Inflammatory macrophage treated with lipopolysaccharide for 4 hours (primary cell): ENCODE data around the gene PJVK.
"Not testable (repeated sequence)": the region's sequence is repeated elsewhere in the genome, so short reads cannot be mapped to it uniquely, and the experiment has no call there.

Experiments
- DNase-seq: peaks from one replicate; pipeline ENCODE4 v3.0.0-alpha.2; 2020

The PJVK gene

GRCh38 chr2:178436662-178437061 lies 14.5 kb upstream of the PJVK start:
- DNase-seq, result no peak

- DNase-seq, result no peak
Observed at GRCh38 chr2:178441426-178441825, 9.8 kb upstream of the PJVK start.

- DNase-seq, result no peak
Observed at GRCh38 chr2:178448968-178449661, 2.1 kb upstream of the PJVK start.

- DNase-seq, result peak; percentile 2
Observed at GRCh38 chr2:178449700-178450523, 1.3 kb upstream of the PJVK start.

GRCh38 chr2:178450524-178450773 lies 729 bp upstream of the PJVK start:
- DNase-seq, result no peak

GRCh38 chr2:178452334-178452733 lies 1.2 kb downstream of the PJVK start:
- no peak for DNase-seq

- no peak for DNase-seq
Observed at GRCh38 chr2:178452870-178453269, 1.7 kb downstream of the PJVK start.

- DNase-seq, result no peak
Observed at GRCh38 chr2:178455947-178456346, 4.8 kb downstream of the PJVK start.

GRCh38 chr2:178457390-178457886 lies 6.3 kb downstream of the PJVK start:
- DNase-seq, result no peak

- DNase-seq, result no peak
Observed at GRCh38 chr2:178469219-178469849, 18.2 kb downstream of the PJVK start.

GRCh38 chr2:178471313-178471712 lies 20.1 kb downstream of the PJVK start:
- not testable (repeated sequence) for DNase-seq

- no peak for DNase-seq
Observed at GRCh38 chr2:178473373-178473772, 22.2 kb downstream of the PJVK start.

GRCh38 chr2:178473931-178474330 lies 22.8 kb downstream of the PJVK start:
- DNase-seq, result no peak

- DNase-seq, result no peak
Observed at GRCh38 chr2:178474560-178474959, 23.4 kb downstream of the PJVK start.

- no peak for DNase-seq
Observed at GRCh38 chr2:178476477-178476876, 25.3 kb downstream of the PJVK start.

- no peak for DNase-seq
Observed at GRCh38 chr2:178477443-178478129, 26.4 kb downstream of the PJVK start.

- DNase-seq, result no peak
Observed at GRCh38 chr2:178478130-178478438, 26.9 kb downstream of the PJVK start.

GRCh38 chr2:178478439-178479274 lies 27.5 kb downstream of the PJVK start, which contains the start of gene FKBP7:
Gene FKBP7, minus strand, starts transcription at chr2:178478600. Its CDS starts 101 bp downstream, at chr2:178478499.
- peak; percentile 82 for DNase-seq

- no peak for DNase-seq
Observed at GRCh38 chr2:178479275-178479616, 28.1 kb downstream of the PJVK start.

- DNase-seq, result peak; percentile 18
Observed at GRCh38 chr2:178479758-178480226, 28.6 kb downstream of the PJVK start.

- peak; percentile 95 for DNase-seq
Observed at GRCh38 chr2:178480227-178481181, 29.3 kb downstream of the PJVK start, which contains the start of gene PLEKHA3. Gene PLEKHA3, plus strand, starts transcription at chr2:178480457. Its CDS starts 413 bp downstream, at chr2:178480870.
